IPS-NIHi7 (cell line): ENCODE results near the gene HSPBP1.
"Not testable (repeated sequence)": the region's sequence is repeated elsewhere in the genome, so short reads cannot be mapped to it uniquely, and the experiment has no call there.

Experiments used
- DNase-seq: peaks from one replicate; pipeline ENCODE4 v3.0.0; 2012; ENCODE audit warnings: mixed read lengths; ENCODE audit errors: extremely low spot score

Gene HSPBP1

GRCh38 chr19:55239004-55239403 is 40.9 kb downstream of the HSPBP1 start:
- DNase-seq: no peak

GRCh38 chr19:55238030-55238429 is 41.9 kb downstream of the HSPBP1 start:
- no peak for DNase-seq

- DNase-seq: no peak
Observed at GRCh38 chr19:55232986-55233385, 46.9 kb downstream of the HSPBP1 start.

- no peak for DNase-seq
Observed at GRCh38 chr19:55232286-55232602, 47.7 kb downstream of the HSPBP1 start.

GRCh38 chr19:55231391-55232285 is 48.3 kb downstream of the HSPBP1 start:
- no peak for DNase-seq

GRCh38 chr19:55230780-55231179 is 49.1 kb downstream of the HSPBP1 start:
- DNase-seq: no peak

GRCh38 chr19:55230329-55230728 is 49.6 kb downstream of the HSPBP1 start:
- DNase-seq: no peak

- DNase-seq: no peak
Observed at GRCh38 chr19:55229789-55230182, 50.1 kb downstream of the HSPBP1 start.

GRCh38 chr19:55229145-55229788 is 50.6 kb downstream of the HSPBP1 start:
- no peak for DNase-seq

GRCh38 chr19:55228403-55229031 is 51.4 kb downstream of the HSPBP1 start, which contains the start of gene TMEM86B:
TMEM86B (minus strand) TSS chr19:55228763; CDS start chr19:55228741, 22 bp downstream.
- no peak for DNase-seq

- DNase-seq: no peak
Observed at GRCh38 chr19:55228015-55228391, 51.9 kb downstream of the HSPBP1 start.

GRCh38 chr19:55227241-55228014 is 52.5 kb downstream of the HSPBP1 start:
- DNase-seq: no peak

GRCh38 chr19:55226788-55227187 is 53.1 kb downstream of the HSPBP1 start:
- no peak for DNase-seq

GRCh38 chr19:55226273-55226672 is 53.6 kb downstream of the HSPBP1 start:
- no peak for DNase-seq

- DNase-seq: no peak
Observed at GRCh38 chr19:55225415-55225958, 54.4 kb downstream of the HSPBP1 start.

GRCh38 chr19:55224679-55225414 is 55.1 kb downstream of the HSPBP1 start:
- DNase-seq: not testable (repeated sequence)

GRCh38 chr19:55224038-55224665 is 55.8 kb downstream of the HSPBP1 start:
- no peak for DNase-seq

GRCh38 chr19:55223291-55224037 is 56.4 kb downstream of the HSPBP1 start:
- DNase-seq: no peak

- DNase-seq: peak; percentile 70
Observed at GRCh38 chr19:55220525-55220924, 59.4 kb downstream of the HSPBP1 start.
